Measurements from ENCODE around the gene DIAPH1. TPM values are rescaled to one million over a fixed set of nuclear protein-coding genes. Genes with fewer than 3 reads are reported as not detected.

Gene DIAPH1
- total RNA-seq, 2 donors from 2014 or later, result 104 to 106 TPM

- peaks cover 65% of the 10 kb centered on the region for H3K36me3 Mint-ChIP-seq (ENCODE audit: low read depth)
- H3K9ac ChIP-seq (ENCODE audit: extremely low read depth, low read length, poor library complexity, severe bottlenecking), result no peak overlapping the region
- no peak overlapping the region for H3K4me3 Mint-ChIP-seq
- no peaks in the 10 kb centered on the region for H3K9me3 Mint-ChIP-seq
- no peaks in the 10 kb centered on the region for H3K4me1 ChIP-seq (ENCODE audit: control insufficient read depth, insufficient read depth, low read length)
- H3K4me1 Mint-ChIP-seq, result no peaks in the 10 kb centered on the region
- peaks cover 9% of the 10 kb centered on the region for H3K36me3 ChIP-seq (ENCODE audit: control insufficient read depth, insufficient read depth, low read length)
- no peak for TF ChIP-seq CTCF (conservative IDR thresholded peaks at IDR 0.05)
- DNase-seq, result no peak
- H3K27me3 ChIP-seq (ENCODE audit: control insufficient read depth, insufficient read depth, low read length, poor library complexity, severe bottlenecking), result no peaks in the 10 kb centered on the region
- H3K9me3 ChIP-seq (ENCODE audit: control insufficient read depth, low read length), result no peaks in the 10 kb centered on the region
- H3K27ac ChIP-seq (ENCODE audit: low read depth, low read length), result no peak overlapping the region
- H3K27ac Mint-ChIP-seq, result no peak overlapping the region
- no peaks in the 10 kb centered on the region for H3K27me3 Mint-ChIP-seq (ENCODE audit: insufficient read depth)
- no peak overlapping the region for H3K4me3 ChIP-seq (ENCODE audit: low read length)
- WGBS, 2 experiments (ENCODE audit: insufficient coverage in 1 of 2, insufficient read length in 1 of 2), result 84 to 89% methylated on average over 8 of the region's 8 CpGs
These were observed 39.2 kb upstream of the DIAPH1 start for GRCh38 chr5:141657937-141658545.

GRCh38 chr5:141657404-141657803 is 38.6 kb upstream of the DIAPH1 start:
- Histone ChIP-seq H3K27ac (ENCODE audit: low read depth, low read length) (no peak overlapping the region), H3K9me3 (ENCODE audit: control insufficient read depth, low read length) (no peaks in the 10 kb centered on the region), H3K27me3 (ENCODE audit: control insufficient read depth, insufficient read depth, low read length, poor library complexity, severe bottlenecking) (no peaks in the 10 kb centered on the region), H3K4me3 (ENCODE audit: low read length) (no peak overlapping the region), H3K36me3 (ENCODE audit: control insufficient read depth, insufficient read depth, low read length) (peaks cover 9% of the 10 kb centered on the region), H3K4me1 (ENCODE audit: control insufficient read depth, insufficient read depth, low read length) (no peaks in the 10 kb centered on the region), H3K9ac (ENCODE audit: extremely low read depth, low read length, poor library complexity, severe bottlenecking) (no peak overlapping the region)
- H3K4me1 Mint-ChIP-seq, result no peaks in the 10 kb centered on the region
- H3K9me3 Mint-ChIP-seq, result no peaks in the 10 kb centered on the region
- H3K27ac Mint-ChIP-seq, result no peak overlapping the region
- no peak for DNase-seq
- WGBS, 2 experiments (ENCODE audit: insufficient coverage in 1 of 2, insufficient read length in 1 of 2), result 98 to 100% methylated on average over 1 of the region's 1 CpG
- no peak overlapping the region for H3K4me3 Mint-ChIP-seq
- H3K27me3 Mint-ChIP-seq (ENCODE audit: insufficient read depth), result no peaks in the 10 kb centered on the region
- no peak for TF ChIP-seq CTCF (conservative IDR thresholded peaks at IDR 0.05)
- peaks cover 64% of the 10 kb centered on the region for H3K36me3 Mint-ChIP-seq (ENCODE audit: low read depth)

- no peaks in the 10 kb centered on the region for H3K9me3 Mint-ChIP-seq
- DNase-seq, result no peak
- 92 to 94% methylated on average over 8 to 9 of the region's 9 CpGs for WGBS, 2 experiments (ENCODE audit: insufficient coverage in 1 of 2, insufficient read length in 1 of 2)
- no peaks in the 10 kb centered on the region for H3K4me1 Mint-ChIP-seq
- H3K27ac Mint-ChIP-seq, result no peak overlapping the region
- Histone ChIP-seq H3K36me3 (ENCODE audit: control insufficient read depth, insufficient read depth, low read length) (peaks cover 9% of the 10 kb centered on the region), H3K9ac (ENCODE audit: extremely low read depth, low read length, poor library complexity, severe bottlenecking) (no peak overlapping the region), H3K9me3 (ENCODE audit: control insufficient read depth, low read length) (no peaks in the 10 kb centered on the region), H3K4me3 (ENCODE audit: low read length) (no peak overlapping the region), H3K27ac (ENCODE audit: low read depth, low read length) (no peak overlapping the region), H3K4me1 (ENCODE audit: control insufficient read depth, insufficient read depth, low read length) (no peaks in the 10 kb centered on the region), H3K27me3 (ENCODE audit: control insufficient read depth, insufficient read depth, low read length, poor library complexity, severe bottlenecking) (no peaks in the 10 kb centered on the region)
- H3K36me3 Mint-ChIP-seq (ENCODE audit: low read depth), result peaks cover 55% of the 10 kb centered on the region
- H3K4me3 Mint-ChIP-seq, result no peak overlapping the region
- peaks cover 4% of the 10 kb centered on the region for H3K27me3 Mint-ChIP-seq (ENCODE audit: insufficient read depth)
- TF ChIP-seq CTCF (conservative IDR thresholded peaks at IDR 0.05), result no peak
These were observed 37.6 kb upstream of the DIAPH1 start for GRCh38 chr5:141656396-141656795.
